ENCODE measurements around the gene DOHH.

Gene DOHH

GRCh38 chr19:3500429-3501101 lies at the start of gene DOHH:
Gene DOHH, minus strand, starts transcription at chr19:3500674. Its CDS starts 3,860 bp downstream, at chr19:3496814.
- H3K9ac ChIP-seq (ENCODE audit: low read depth, low read length, poor library complexity, severe bottlenecking), result peak within 1 kb of the TSS; percentile 80
- peaks cover 20% of the 10 kb centered on the region for H3K4me1 ChIP-seq (ENCODE audit: insufficient read depth, low read length, poor library complexity, severe bottlenecking)
- H3K79me2 ChIP-seq (ENCODE audit: insufficient read depth, low read length), result peaks cover 21% of the 10 kb centered on the region
- peaks cover 5% of the 10 kb centered on the region; the same call in 1 of the 2 replicates for H3K36me3 ChIP-seq (ENCODE audit: insufficient read depth, low read length)
- no peaks in the 10 kb centered on the region for H3K9me3 ChIP-seq (ENCODE audit: insufficient read depth, low read depth, low read length)
- peak within 1 kb of the TSS; percentile 97 for H3K4me3 ChIP-seq (ENCODE audit: low read length, poor library complexity, severe bottlenecking)
- H4K20me1 ChIP-seq (ENCODE audit: insufficient read depth, low read length, poor library complexity, severe bottlenecking), result no peaks in the 10 kb centered on the region
- peak within 1 kb of the TSS; percentile 93 for H2AFZ ChIP-seq (ENCODE audit: low read length)
- no peak for TF ChIP-seq CTCF (conservative IDR thresholded peaks at IDR 0.05; ENCODE audit: low read length)
- no peak for TF ChIP-seq EZH2phosphoT487 (IDR thresholded peaks at IDR 0.05; ENCODE audit: borderline replicate concordance)
- no peaks in the 10 kb centered on the region for H3F3A ChIP-seq (ENCODE audit: low read depth)
- H3K27me3 ChIP-seq (ENCODE audit: insufficient read depth, low read length, poor library complexity, severe bottlenecking), result no peaks in the 10 kb centered on the region
- no peaks in the 10 kb centered on the region for H3K9me2 ChIP-seq (replicated peaks; ENCODE audit: low read depth, low read length)
- H3K4me2 ChIP-seq (ENCODE audit: low read depth, low read length, poor library complexity, severe bottlenecking), result peak within 1 kb of the TSS; percentile 90

- Histone ChIP-seq H3K36me3 (ENCODE audit: insufficient read depth, low read length) (peaks cover 3% of the 10 kb centered on the region; the same call in 1 of the 2 replicates), H3K9me3 (ENCODE audit: insufficient read depth, low read depth, low read length) (no peaks in the 10 kb centered on the region), H3K4me3 (ENCODE audit: low read length, poor library complexity, severe bottlenecking) (no peak overlapping the region), H3K27me3 (ENCODE audit: insufficient read depth, low read length, poor library complexity, severe bottlenecking) (no peaks in the 10 kb centered on the region), H3K4me1 (ENCODE audit: insufficient read depth, low read length, poor library complexity, severe bottlenecking) (peaks cover 7% of the 10 kb centered on the region), H3K9ac (ENCODE audit: low read depth, low read length, poor library complexity, severe bottlenecking) (no peak overlapping the region), H3F3A (ENCODE audit: low read depth) (no peaks in the 10 kb centered on the region), H3K79me2 (ENCODE audit: insufficient read depth, low read length) (peaks cover 8% of the 10 kb centered on the region; the same call in 1 of the 2 replicates), H3K4me2 (ENCODE audit: low read depth, low read length, poor library complexity, severe bottlenecking) (no peak overlapping the region), H2AFZ (ENCODE audit: low read length) (no peak overlapping the region), H3K9me2 (replicated peaks; ENCODE audit: low read depth, low read length) (no peaks in the 10 kb centered on the region), H4K20me1 (ENCODE audit: insufficient read depth, low read length, poor library complexity, severe bottlenecking) (no peaks in the 10 kb centered on the region)
- no peak for TF ChIP-seq CTCF (conservative IDR thresholded peaks at IDR 0.05; ENCODE audit: low read length)
These were observed 49.3 kb upstream of the DOHH start for GRCh38 chr19:3549816-3550215.

GRCh38 chr19:3548606-3549005 lies 48.1 kb upstream of the DOHH start:
- H2AFZ ChIP-seq (ENCODE audit: low read length), result no peak overlapping the region
- H3K4me3 ChIP-seq (ENCODE audit: low read length, poor library complexity, severe bottlenecking), result no peak overlapping the region
- no peaks in the 10 kb centered on the region for H3F3A ChIP-seq (ENCODE audit: low read depth)
- no peaks in the 10 kb centered on the region for H3K27me3 ChIP-seq (ENCODE audit: insufficient read depth, low read length, poor library complexity, severe bottlenecking)
- H3K79me2 ChIP-seq (ENCODE audit: insufficient read depth, low read length), result peaks cover 7% of the 10 kb centered on the region; the same call in 1 of the 2 replicates
- H4K20me1 ChIP-seq (ENCODE audit: insufficient read depth, low read length, poor library complexity, severe bottlenecking), result no peaks in the 10 kb centered on the region
- no peaks in the 10 kb centered on the region for H3K4me1 ChIP-seq (ENCODE audit: insufficient read depth, low read length, poor library complexity, severe bottlenecking)
- H3K9ac ChIP-seq (ENCODE audit: low read depth, low read length, poor library complexity, severe bottlenecking), result no peak overlapping the region
- H3K4me2 ChIP-seq (ENCODE audit: low read depth, low read length, poor library complexity, severe bottlenecking), result no peak overlapping the region
- no peaks in the 10 kb centered on the region for H3K9me3 ChIP-seq (ENCODE audit: insufficient read depth, low read depth, low read length)
- TF ChIP-seq CTCF (conservative IDR thresholded peaks at IDR 0.05; ENCODE audit: low read length), result no peak
- no peak for TF ChIP-seq EZH2phosphoT487 (IDR thresholded peaks at IDR 0.05; ENCODE audit: borderline replicate concordance)
- H3K9me2 ChIP-seq (replicated peaks; ENCODE audit: low read depth, low read length), result no peaks in the 10 kb centered on the region
- peaks cover 3% of the 10 kb centered on the region; the same call in 1 of the 2 replicates for H3K36me3 ChIP-seq (ENCODE audit: insufficient read depth, low read length)
